Stimulated activated CD4-positive, alpha-beta T cell treated with anti-CD3 and anti-CD28 coated beads, TNF-alpha, amount 100 ng/mL, for 48 hours (primary cell): Measurements from ENCODE around the gene GXYLT2.
"Not testable (repeated sequence)": the region's sequence is repeated elsewhere in the genome, so short reads cannot be mapped to it uniquely, and the experiment has no call there.

Experiments used
- DNase-seq, 3 donors: peaks; one replicate each; pipeline ENCODE4 v3.0.0-alpha.2; 2020; ENCODE audit warnings: low read depth in 3 of 3

GXYLT2 gene

DNA sequence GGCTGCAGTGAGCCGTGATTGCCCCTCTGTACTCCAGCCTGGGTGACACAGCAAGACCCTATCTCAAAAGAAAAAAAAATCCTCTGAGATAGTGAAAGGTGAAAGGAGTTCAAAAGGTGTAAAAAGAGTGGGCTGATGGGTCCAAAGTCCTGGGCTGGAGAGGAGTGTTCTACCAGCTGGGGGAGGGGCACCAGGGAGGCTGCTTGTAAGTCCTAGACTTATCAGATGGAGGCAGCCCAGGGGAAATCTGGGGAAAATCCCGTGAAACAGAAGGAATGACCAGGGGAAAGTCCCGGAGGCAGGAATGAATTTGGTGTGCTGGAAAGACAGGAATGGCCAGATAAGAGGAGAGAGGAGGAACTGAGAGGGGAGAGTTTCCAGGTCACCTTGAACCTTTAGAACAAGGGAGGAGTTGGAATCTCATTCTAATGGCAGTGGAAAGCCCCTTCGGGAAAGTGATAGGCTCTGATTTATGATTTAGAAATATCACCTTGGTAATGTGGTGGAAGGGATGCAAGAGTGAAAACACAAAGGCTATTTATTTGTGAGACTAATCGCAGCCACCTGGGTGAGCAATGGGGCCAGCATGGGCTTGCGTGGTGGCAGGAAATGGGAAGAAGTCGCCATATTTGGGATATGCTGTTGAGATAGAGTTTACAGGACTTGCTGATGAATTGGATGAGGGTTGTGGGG lies 85.3 kb downstream of the GXYLT2 start:
- DNase-seq, result no peak

DNA sequence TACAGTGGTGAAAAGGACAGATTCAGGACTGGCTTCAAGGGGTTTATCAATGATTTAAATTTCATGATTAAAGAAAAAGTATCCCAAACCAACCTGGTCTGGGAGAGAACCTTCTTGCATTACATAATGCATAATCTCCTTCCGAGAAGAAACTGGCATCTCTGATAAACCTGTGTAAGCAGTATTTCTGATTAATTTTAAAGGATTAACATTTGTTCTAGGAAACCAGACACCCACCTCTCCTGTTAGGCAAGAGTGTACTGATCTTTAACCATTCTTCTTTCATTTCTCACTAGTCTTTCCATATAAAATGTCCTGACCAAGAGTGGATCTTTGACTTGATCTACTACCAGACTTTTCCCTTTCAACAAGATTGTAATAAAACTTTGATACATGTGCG lies 85.9 kb downstream of the GXYLT2 start:
- no peak for DNase-seq

DNA sequence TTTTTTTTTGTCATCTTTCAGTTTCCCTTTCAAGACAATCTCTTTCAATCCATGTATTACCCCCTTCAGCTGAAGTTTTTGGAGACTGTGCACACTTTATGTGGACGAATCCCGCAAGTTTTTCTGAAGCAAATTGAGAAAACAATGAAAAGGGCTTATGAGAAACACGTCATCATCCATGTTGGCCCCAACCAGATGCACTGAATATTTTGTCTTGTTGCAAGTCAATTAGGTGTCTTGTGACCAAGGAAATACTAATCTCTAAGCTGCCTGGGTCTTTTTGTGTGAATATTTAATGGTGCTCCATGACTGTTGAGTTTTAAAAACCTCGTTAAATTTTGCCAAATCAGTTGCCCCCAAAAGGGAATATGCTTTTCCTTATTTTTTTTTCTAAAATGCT lies 87.1 kb downstream of the GXYLT2 start:
- DNase-seq, result no peak

DNA sequence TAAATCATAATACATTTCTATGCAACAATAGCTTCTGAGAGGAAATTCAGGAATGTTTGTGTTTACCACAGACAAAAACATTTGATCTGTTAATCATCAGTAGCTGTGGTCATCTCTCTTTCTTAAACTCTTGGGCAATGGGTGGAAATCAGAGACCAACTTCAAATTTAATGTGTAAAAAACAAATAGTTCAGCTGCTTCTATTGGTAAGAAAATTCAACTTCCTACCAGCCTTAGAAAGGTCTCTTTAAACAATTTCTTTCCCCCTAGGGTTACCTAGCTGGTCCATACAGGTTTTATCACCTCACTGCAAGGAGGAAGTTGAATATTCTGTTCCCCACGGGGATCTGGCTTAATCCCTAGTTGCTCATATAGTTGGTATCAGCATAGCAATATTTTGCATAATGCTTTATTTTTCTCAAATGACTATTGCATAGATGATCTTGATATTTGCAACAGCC lies 88.5 kb downstream of the GXYLT2 start:
- no peak for DNase-seq

DNA sequence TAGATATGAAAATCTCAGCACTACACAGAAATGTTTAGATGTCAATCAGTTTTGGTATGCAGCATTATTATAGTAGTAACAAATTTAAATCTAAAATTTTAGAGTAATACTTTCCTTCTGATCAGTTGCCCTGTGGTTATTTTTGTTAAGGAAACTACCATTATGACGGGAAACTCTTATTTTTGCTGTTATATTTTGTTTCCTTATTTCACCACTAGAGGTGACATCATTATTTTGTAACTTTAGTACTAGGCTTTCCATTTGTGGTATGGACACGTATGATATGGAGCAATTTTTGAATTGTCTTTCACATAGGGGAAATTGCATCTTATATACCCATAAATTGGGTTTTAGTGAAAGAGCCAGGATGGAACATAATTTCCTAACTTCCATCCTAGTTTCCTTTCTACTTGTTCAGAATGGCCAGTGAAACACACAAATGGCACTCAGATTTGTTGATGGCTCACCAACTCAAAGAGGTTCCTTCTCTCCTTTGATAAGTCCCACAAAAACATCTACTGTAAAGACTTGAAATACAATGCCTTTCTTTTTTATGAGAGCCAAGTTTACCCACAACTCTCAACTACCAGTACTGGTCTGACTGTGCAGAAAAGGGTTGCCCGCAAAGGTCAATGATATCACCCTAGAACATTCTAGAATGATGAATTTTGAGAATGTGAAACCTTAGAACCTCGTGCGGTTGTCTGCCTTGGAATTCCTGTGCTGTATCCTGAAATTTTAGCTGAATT lies 89.4 kb downstream of the GXYLT2 start:
- no peak for DNase-seq

DNA sequence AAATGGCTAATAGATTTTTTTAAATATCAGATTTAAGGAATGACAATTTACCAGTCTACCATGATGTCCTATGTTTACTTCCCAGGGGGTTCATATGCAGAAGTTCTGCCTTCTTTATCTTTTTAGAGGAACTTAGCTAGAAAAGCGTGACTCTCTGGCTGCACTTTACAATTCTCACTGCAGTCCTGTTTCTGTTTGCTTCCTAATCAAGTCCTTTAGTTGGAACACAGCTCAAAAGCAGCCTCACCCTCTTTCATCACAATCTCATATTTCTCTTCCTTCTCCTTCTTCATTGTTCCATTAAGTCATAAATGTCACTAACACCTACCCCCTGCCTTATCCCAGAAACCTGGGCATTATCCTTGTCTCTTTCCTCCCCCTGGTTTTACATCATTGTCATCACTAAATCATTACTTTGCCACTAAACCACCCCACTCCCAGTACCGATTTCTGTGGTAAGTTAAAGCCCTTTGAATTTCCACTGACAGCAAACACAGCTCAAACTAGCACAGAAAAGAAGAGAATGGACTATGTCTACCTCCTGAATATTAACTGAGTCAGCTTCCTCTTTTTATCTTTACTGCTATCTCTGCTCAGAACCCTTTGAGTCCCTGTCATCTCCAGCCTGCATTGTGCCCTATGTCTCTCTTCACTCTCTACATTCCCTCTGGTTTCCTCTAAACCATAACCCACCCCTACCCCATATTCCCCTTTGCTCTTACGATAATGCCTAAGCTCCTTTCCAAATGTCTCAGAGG lies 94.9 kb downstream of the GXYLT2 start:
- DNase-seq, result no peak

DNA sequence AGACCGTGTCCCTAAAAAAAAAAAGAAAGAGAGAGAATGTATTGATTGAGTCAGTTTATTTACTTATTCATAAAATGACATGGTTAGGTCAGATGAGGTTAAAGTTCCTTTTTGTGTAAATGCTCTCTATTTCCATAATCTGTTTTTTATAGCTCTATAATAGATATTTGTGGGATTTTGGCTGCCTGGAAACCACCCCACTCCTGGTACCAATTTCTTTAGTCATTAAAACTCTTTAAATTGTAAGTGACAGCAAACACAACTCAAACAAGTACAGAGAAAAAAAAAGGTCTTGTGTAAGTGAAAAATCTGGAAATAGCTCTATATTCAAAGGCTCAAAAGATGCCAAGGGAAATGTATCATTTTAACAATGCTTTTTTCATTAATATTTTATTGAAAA lies 97.7 kb downstream of the GXYLT2 start:
- DNase-seq, result no peak

DNA sequence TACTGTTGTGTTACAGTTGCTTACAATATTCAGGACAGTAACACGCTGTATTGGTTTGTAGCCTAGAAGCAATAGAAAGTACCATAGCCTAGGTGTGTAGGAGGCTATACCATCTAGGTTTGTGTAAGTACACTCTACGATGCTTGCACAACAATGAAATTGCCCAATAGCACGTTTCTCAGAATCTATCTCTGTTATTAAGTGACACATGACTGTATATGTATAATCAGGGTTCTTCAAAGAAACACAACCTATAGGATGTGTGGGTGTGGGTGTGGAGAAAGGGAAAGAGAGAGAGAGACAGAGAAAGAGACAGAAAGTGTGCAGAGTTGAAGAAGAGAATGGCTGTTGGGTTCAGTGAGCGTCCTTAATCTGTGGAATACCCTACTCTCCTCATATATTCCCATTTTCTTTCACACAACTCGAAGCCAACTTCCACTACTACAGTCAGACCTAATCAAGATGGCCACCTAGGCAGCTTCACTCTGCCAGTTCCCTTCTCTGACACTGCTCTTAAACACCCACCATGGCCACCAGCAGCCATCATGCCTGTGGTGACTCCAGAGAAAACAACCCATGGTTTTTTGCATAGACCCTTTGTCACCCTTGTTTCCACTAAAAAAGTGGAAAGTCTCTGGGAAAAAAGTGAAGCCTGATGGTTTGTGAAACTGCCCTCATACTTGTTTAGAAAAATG lies 103.0 kb downstream of the GXYLT2 start:
- no peak for DNase-seq

DNA sequence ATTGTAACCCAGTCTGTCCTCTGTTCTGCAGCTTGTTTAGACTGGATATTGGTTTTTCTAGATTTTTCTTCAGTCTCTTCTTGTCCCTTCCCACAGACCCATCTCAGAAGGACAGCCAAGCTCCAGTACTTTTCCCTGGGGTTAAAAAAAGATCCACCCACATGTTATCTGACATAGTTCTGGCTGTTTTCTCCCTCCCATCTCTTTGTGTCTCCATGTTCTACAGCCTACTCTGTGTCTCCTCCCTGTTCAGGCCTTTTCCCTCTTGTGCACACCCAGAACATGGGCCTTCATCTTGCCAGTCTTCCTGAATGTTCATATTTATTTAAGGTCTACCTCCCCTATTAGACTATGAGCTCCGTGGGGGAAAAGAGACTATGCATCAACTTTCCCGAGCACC lies 103.7 kb downstream of the GXYLT2 start:
- no peak for DNase-seq

DNA sequence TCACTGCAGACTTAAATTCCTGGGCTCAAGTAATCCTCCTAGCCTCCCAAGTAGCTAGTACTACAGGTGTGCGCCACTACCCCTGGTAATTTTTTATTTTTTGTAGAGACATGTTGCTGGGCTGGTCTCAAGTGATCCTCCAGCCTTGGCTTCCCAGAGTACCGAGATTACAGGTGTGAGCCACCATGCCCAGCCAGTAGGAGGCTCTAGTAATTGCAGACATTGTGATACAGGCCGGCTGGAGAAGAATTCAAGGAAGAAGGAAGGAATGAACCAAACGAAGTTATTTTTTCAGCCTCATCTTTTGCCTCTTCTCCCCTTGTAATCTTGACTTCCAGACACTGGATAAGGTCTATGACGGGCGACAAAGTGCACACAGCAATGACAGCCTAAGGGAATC lies 105.5 kb downstream of the GXYLT2 start:
- DNase-seq, result no peak

DNA sequence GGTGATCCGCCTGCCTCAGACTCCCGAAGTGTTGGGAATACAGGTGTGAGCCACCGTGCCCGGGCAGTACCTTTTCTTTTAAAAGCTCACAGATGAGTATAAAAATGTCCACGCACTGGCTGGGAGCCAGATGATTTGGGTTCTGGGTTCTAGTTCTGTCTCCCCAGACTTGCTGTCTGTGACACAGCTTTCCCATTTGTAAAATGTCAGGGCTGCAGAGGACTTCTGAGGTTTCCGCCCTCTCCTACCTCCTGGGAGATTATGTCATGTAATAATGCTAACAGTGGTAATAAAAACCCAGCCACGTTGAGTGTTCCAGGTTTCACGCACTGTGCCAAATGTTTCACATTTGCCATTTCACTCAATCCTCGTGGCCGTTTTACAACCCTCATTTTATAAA lies 107.5 kb downstream of the GXYLT2 start:
- no peak for DNase-seq

DNA sequence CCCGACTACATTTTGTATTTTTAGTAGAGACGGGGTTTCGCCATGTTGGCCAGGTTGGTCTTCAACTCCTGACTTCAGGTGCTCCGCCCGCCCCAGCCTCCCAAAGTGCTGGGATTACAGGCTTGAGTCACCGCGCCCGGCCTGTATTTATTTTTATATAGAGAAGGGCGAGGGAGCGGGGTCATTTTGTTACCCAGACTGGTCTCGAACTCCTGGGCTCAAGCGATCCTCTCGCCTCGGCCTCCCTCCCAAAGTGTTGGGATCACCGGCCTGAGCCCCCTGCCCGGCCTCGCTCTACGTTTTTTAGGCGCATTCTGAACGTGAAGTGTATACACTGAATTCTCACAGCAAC lies 108.3 kb downstream of the GXYLT2 start:
- no peak for DNase-seq

DNA sequence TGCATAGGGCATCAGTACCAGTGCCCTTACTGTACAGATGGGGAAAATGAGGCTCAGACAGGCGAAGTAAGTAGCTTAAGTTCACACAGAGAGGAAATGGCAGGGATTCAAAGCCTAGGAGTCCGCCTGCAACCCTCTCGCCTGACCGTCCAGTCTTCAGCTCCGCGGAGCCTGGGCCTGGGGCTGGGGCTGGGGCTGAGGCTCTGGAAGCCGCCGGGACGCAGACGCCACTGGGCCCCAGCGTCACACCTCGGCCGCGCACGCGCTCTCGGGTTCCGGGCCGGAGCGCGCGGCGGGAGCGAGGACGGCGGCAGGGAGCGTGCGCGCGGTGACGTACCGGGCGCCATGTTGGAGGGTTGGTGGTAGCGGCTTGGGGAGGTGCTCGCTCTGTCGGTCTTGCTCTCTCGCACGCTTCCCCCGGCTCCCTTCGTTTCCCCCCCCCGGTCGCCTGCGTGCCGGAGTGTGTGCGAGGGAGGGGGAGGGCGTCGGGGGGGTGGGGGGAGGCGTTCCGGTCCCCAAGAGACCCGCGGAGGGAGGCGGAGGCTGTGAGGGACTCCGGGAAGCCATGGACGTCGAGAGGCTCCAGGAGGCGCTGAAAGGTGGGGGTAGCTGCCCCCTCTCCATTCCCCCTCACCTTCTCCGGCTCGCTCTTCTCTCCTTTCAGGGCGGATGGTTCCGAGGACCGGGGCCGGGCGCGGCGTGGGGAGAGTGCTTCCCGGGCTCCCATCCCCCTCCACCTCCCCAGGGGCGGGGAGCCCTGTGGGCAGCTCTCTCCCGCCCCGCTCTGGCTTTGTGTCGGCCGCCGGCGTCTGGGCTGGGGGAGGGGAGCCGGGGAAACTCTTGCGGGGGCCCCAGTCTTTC lies 108.9 kb downstream of the GXYLT2 start, which contains the start of gene PPP4R2:
TSS of gene PPP4R2 (plus strand) at position 339 of the 861 bp plus-strand sequence. CDS start at position 566, 227 bp downstream.
- peak; percentile 80 to 87 (median 86) for DNase-seq

DNA sequence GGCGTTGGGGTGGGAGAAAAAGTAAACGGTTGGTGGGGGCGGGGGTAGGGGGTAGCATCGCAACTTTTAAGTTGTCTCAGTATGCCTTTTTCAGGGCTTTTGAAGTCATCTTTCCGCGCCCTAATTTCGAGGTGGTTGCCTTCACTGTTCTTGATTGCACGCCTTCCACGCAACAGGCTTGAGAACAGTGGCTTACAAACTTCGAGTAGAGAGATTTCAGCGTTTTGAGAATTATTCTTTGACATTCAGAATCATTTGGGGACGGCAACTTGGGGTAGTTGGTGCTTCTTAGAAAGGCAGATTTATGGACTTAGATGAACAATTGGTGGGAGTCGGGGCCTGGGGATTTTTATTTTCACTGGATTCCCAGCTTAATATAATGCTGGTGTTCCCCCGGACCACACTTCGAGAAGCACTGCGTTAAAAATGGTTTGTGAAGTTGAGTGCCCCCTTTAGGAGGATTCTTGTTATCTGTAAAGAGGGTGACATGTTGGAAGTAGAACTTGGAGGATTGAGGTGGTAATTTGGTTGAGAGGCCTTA lies 109.6 kb downstream of the GXYLT2 start:
- peak in 1 of 3 donors; percentile 27 for DNase-seq

DNA sequence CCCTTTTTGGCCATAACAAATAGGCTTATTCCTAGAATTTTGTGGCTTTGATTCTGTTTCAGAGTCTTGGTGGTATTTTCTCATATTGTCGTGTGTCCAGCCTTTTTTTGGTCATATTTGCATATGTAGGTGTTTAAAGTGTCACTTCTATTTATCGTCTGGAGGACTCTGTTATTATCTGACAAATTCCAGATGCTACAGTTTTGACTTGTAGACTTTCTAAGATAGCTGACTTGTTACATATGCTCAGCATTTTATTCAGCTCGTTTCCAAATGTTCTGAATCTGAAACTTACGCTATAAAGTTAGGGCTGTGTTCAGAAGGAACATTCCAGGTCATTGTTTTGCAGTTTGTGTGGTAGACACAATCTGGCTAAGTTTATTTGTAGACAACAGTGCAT lies 110.6 kb downstream of the GXYLT2 start:
- DNase-seq, result no peak

DNA sequence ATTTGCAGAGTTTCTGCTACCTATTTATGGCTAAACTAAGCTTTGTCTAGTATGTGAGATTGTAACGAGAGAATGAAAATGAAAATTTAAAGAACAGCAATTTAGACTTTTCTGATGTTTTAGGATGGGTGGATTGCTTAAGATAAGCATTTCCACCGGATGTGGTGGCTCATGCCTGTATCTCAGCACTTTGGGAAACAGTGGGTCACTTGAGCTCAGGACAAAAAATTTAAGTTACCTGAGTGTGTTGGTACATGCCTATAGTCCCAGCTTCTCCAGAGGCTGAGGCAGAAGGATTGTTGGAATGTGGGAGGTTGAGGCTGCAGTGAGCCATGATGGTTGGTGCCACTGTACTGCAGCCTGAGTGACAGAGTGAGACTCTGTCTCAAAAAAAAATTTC lies 112.1 kb downstream of the GXYLT2 start:
- DNase-seq, result no peak

DNA sequence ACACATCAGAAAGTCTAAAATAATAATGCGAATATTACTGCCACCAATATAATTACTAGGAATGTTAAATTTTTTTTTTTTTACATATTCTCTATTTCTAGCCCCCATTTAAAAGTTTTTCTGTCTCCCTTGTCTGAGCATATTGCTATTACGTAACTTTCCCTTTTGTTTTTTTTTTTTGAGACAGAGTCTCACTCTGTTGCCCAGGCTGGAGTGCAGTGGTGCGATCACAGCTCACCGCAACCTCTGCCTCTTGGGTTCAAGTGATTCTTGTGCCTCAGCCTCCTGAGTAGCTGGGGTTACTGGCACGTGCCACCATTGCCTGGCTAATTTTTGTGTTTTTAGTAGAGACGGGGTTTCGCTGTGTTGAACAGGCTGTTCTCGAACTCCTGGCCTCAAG lies 115.2 kb downstream of the GXYLT2 start:
- DNase-seq, result not testable (repeated sequence)

DNA sequence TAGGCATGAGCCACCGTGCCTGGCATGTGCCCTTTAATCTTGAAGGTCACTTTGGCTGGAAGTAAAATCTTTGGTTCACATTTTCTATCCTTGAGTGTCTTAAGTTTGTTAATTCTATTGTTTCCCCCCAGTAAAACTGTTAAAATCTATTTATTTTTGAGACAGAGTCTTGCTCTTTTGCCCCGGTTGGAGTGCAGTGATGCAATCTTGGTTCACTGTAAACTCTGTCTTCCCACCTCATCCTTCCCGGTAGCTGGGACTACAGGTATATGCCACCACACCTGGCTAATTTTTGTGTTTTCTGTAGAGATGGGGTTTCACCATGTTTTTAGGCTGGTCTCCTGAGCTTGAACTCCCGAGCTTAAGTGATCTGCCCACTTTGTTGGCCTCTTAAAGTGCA lies 116.5 kb downstream of the GXYLT2 start:
- DNase-seq, result no peak

DNA sequence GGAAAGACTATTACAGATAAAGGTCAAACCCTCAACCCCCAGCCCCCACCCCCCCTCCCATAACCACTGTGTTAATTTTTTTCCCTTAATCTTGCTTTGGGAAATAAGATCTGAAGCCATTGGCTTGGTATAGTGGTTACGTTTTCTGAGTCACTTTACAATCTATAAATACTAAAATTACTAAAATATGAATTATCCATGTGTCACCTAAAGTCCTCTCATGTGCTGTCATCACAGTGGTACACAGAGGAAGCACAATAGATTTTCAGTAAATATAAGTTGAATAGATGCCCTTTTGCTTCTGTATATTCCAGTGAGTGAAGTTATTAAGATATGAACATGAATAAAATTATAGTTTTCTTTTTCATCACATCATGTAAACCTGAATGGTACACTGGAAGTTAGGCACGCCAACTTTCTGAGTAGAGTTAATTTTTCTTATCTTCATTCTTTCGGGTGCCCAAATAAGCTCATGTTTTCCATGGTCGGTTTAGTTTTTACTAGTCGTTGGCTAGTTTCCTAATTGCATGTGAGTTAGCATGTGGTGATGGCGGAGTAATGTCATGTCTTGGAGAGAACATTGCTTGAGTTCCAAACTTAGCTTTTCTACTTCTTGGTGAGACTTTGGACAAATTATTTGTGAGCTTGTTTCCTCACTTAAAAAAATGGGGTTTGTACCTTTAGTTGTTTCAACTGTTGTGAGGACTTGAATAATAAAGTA lies 120.3 kb downstream of the GXYLT2 start:
- DNase-seq, result no peak

DNA sequence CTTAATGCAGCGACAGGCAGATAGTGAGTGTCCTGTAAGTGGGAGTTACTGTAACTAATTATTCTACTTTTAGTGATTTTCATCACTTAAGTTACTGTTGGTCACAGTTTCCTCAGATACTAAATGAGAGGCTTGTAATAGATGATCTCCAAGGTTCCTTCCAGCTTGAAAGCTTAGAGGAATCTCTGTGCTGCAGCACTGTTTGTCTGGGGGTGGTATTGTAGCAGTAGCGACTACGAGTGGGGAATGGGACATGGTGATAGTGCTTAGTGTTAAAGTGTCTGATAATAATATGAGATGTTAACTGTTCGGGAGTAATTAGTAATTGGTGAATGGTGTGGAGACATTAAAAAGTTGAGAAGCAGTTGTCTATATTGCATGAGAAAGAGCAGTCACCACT lies 121.2 kb downstream of the GXYLT2 start:
- no peak for DNase-seq
